Spinal cord (tissue), 10 donors: ENCODE results near the gene MEP1B. TPM values are rescaled to one million over a fixed set of nuclear protein-coding genes. Genes with fewer than 3 reads are reported as not detected.
"Not testable (repeated sequence)": the region's sequence is repeated elsewhere in the genome, so short reads cannot be mapped to it uniquely, and the experiment has no call there.

Source experiments
- DNase-seq, 6 donors: peaks; one replicate each; pipeline versions ENCODE4 v3.0.0 to v3.0.0-alpha.2; 2013 to 2015; ENCODE audit warnings: low spot score in 6 of 6, low read depth in 4 of 6
- H3K27ac ChIP-seq: one replicate; pipeline ENCODE4 v1.5.1; 2013; ENCODE audit warnings: low read depth, low read length, control low read depth
- H3K27me3 ChIP-seq: one replicate; pipeline ENCODE4 v1.6.1; 2013; ENCODE audit warnings: low read length; ENCODE audit not compliant: control insufficient read depth, insufficient read depth
- H3K36me3 ChIP-seq: one replicate; pipeline ENCODE4 v1.6.1; 2013; ENCODE audit warnings: low read length; ENCODE audit not compliant: control insufficient read depth, insufficient read depth
- H3K4me1 ChIP-seq: one replicate; pipeline ENCODE4 v1.6.1; 2013; ENCODE audit warnings: low read length; ENCODE audit not compliant: control insufficient read depth, insufficient read depth
- H3K4me3 ChIP-seq: one replicate; pipeline ENCODE4 v1.5.1; 2013; ENCODE audit warnings: low read depth, low read length, control low read depth
- H3K9me3 ChIP-seq: one replicate; pipeline ENCODE4 v1.6.1; 2013; ENCODE audit warnings: low read length; ENCODE audit not compliant: control insufficient read depth, insufficient read depth
- WGBS: methylation state at CpG from one replicate; pipeline ENCODE4 v1.1.5; 2013; ENCODE audit warnings: missing lambda C conversion rate; ENCODE audit not compliant: insufficient coverage; 5-methylcytosine and 5-hydroxymethylcytosine counted together
- polyA plus RNA-seq, 2 donors: library from polyadenylated mRNA; unstranded; fragments of 120-200 nt; gene quantifications; one replicate each; pipeline ENCODE4 v1.2.1, GENCODE V29; 2013; ENCODE audit not compliant: insufficient read length in 2 of 2
- total RNA-seq, 2 donors: library from RNA; depleted of rRNA in 1 of 2; stranded (reverse); fragments of 120-200 nt in 1 of 2; fragments of >200 nt in 1 of 2; gene quantifications; one replicate each; pipeline versions ENCODE4 v1.2.3 to v1.2.4, GENCODE V29; 2013 to 2014
- donor health status: healthy.

Gene MEP1B
- total and polyA plus RNA-seq, 4 donors, result 0.11 to 0.38 (median 0.17) TPM

- Histone ChIP-seq H3K36me3 (no peaks in the 10 kb centered on the region), H3K4me3 (no peak overlapping the region), H3K27ac (no peak overlapping the region), H3K27me3 (no peaks in the 10 kb centered on the region), H3K9me3 (no peaks in the 10 kb centered on the region), H3K4me1 (no peaks in the 10 kb centered on the region)
- 78% methylated on average over 2 of the region's 3 CpGs for WGBS
- DNase-seq, result no peak
Observed at GRCh38 chr18:32201948-32202672, 12.3 kb downstream of the MEP1B start.

DNA sequence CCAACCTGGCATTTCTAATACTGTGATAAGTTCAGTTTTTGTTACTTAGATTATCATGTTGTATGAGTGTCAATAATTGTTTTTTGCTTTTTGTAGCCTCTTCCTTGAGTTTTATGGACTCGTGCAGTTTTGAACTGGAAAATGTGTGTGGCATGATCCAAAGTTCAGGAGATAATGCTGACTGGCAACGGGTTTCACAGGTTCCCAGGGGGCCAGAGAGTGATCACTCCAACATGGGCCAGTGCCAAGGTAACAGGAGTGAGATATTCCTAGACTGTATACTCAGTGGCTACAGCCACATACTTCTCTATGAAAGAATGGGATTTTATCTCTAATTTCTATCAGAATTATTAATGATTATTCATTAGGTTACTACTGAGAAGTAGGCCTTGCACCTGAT is 18.2 kb downstream of the MEP1B start:
- Histone ChIP-seq H3K4me1 (no peaks in the 10 kb centered on the region), H3K27ac (no peak overlapping the region), H3K9me3 (no peaks in the 10 kb centered on the region), H3K4me3 (no peak overlapping the region), H3K27me3 (no peaks in the 10 kb centered on the region), H3K36me3 (no peaks in the 10 kb centered on the region)
- peak in 1 of 6 donors; percentile 3 for DNase-seq
- WGBS, result 100% methylated on average over 1 of the region's 2 CpGs

GRCh38 chr18:32208577-32208976 is 18.7 kb downstream of the MEP1B start:
- no CpG with 5 or more reads among the region's 3 CpGs for WGBS
- H3K27ac ChIP-seq, result no peak overlapping the region
- DNase-seq, result no peak
- no peaks in the 10 kb centered on the region for H3K9me3 ChIP-seq
- no peak overlapping the region for H3K4me3 ChIP-seq
- no peaks in the 10 kb centered on the region for H3K4me1 ChIP-seq
- H3K36me3 ChIP-seq, result no peaks in the 10 kb centered on the region
- no peaks in the 10 kb centered on the region for H3K27me3 ChIP-seq

DNA sequence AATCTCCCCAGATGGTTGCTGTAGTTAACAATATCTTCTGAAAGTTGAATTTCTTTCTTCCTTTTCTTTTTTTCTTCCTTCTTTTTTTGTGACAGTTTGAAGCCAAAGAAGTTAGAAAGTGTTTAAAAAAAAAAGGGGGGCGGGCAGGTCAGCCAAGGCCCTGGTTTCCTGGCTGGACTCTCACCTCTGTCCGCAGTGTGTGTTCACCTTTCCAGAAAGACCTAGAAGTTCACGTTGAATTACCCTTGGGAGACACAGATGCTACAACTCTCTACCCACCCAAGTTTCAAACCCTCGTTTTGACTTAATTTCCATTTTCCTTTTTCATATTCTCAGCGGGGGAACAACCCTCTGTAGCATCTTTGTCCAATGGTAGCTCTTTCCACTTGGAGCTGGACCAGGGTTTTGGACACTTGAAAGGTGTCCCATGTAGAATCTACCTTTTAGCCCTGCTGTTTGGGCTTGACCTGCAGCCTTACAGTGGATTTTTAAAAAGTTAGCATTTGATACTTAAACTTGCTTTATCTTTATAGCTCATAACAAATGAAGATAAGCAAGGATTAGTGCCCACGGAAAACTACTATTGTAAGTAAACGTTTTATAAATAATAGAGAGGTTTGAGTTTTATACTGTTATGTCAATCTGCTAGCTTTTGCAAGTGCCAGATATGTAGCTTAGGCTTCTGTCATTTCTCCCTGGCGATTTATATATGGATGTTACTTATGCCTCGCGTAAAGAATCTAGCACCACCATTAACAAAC is 20.0 kb downstream of the MEP1B start:
- H3K9me3 ChIP-seq, result no peaks in the 10 kb centered on the region
- H3K4me1 ChIP-seq, result no peaks in the 10 kb centered on the region
- no peak overlapping the region for H3K4me3 ChIP-seq
- H3K27me3 ChIP-seq, result no peaks in the 10 kb centered on the region
- WGBS, result 95% methylated on average over 5 of the region's 10 CpGs
- no peaks in the 10 kb centered on the region for H3K36me3 ChIP-seq
- H3K27ac ChIP-seq, result no peak overlapping the region
- no peak for DNase-seq

DNA sequence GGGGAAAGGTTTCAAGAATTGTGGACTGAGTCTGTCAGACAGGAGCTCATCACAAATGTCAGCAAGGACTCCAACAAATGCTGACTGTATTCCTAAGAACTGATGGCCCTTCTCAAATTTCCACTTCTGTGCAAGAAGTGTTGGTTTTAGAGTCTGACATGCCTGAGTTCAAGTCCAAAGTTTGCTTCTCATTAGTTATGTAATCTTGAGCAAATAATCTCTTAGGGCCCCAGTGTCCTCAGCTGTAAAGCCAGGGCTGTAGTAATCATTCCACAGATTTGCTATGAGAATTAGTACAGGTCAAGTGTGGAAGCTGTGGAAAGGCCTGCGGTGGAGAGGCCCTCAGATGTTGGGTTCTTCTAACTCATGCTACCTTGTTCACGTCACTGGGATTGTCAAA is 23.9 kb downstream of the MEP1B start:
- no peak overlapping the region for H3K27ac ChIP-seq
- no peaks in the 10 kb centered on the region for H3K27me3 ChIP-seq
- H3K36me3 ChIP-seq, result no peaks in the 10 kb centered on the region
- H3K4me3 ChIP-seq, result no peak overlapping the region
- DNase-seq, result no peak
- no peaks in the 10 kb centered on the region for H3K9me3 ChIP-seq
- H3K4me1 ChIP-seq, result no peaks in the 10 kb centered on the region
- WGBS, result 94% methylated on average over 2 of the region's 2 CpGs

DNA sequence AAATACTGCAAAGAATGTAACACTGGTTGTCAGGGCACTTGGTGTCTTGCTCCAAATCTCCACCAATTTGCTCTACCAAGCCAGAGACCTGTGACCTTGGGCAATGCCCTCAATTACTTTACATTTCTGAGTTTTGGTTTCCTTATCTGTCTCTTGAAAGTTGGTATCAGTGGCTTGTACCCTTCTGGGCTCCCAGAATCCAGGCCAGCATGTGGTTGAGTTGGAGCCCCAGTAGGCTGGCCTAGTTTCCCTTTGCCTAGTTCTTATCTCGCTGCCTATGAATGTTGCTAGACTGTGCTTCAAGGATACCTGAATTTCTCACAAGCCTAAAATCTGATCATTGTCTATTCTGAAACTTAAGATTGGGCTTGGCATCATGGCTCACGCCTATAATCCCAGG is 26.6 kb downstream of the MEP1B start:
- Histone ChIP-seq H3K27ac (no peak overlapping the region), H3K27me3 (no peaks in the 10 kb centered on the region), H3K4me3 (no peak overlapping the region), H3K4me1 (no peaks in the 10 kb centered on the region), H3K36me3 (no peaks in the 10 kb centered on the region), H3K9me3 (no peaks in the 10 kb centered on the region)
- 100% methylated on average over 1 of the region's 2 CpGs for WGBS
- DNase-seq, result no peak

DNA sequence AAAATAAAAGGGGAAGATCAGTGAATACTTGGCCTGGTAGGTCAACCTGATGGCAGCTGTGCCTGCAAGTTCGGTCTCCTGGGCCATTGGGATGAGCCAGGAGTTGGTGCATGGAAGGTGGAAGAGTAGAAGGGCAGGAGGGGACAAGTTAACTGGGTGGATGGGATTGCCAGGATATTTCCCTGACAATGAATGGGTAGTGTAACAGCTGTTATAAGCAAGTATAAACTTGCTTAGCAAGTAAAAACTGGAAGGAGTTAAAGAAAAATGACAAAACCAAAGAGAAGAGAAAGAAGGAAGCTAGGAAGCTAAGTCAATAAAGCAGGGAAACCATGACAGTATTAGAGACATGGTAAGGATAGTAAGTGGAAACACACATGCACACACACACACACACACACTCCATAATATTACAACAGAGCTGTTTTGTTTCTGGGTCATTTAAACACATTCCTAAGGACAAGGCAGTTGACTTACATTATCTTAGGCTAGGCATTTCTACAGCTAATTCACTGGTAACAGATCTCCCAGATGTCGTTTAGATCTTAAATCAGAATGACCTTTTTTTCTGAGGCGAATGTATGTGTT is 29.7 kb downstream of the MEP1B start:
- H3K4me3 ChIP-seq, result no peak overlapping the region
- no peak for DNase-seq
- no peak overlapping the region for H3K27ac ChIP-seq
- no peaks in the 10 kb centered on the region for H3K9me3 ChIP-seq
- H3K36me3 ChIP-seq, result no peaks in the 10 kb centered on the region
- WGBS, result 80% methylated on average over 2 of the region's 3 CpGs
- H3K4me1 ChIP-seq, result no peaks in the 10 kb centered on the region
- H3K27me3 ChIP-seq, result no peaks in the 10 kb centered on the region

DNA sequence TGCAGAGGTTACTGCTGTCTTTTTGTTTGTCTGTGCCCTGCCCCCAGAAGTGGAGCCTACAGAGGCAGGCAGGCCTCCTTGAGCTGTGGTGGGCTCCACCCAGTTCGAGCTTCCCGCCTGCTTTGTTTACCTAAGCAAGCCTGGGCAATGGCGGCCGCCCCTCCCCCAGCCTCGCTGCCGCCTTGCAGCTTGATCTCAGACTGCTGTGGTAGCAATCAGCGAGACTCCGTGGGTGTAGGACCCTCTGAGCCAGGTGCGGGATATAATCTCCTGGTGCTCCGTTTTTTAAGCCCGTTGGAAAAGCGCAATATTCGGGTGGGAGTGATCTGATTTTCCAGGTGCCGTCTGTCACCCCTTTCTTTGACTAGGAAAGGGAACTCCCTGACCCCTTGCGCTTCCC is 43.5 kb downstream of the MEP1B start:
- H3K4me1 ChIP-seq, H3K4me3 ChIP-seq, H3K36me3 ChIP-seq, H3K27me3 ChIP-seq, H3K9me3 ChIP-seq, H3K27ac ChIP-seq, DNase-seq: not testable (repeated sequence)
- WGBS, result 97% methylated on average over 13 of the region's 15 CpGs

DNA sequence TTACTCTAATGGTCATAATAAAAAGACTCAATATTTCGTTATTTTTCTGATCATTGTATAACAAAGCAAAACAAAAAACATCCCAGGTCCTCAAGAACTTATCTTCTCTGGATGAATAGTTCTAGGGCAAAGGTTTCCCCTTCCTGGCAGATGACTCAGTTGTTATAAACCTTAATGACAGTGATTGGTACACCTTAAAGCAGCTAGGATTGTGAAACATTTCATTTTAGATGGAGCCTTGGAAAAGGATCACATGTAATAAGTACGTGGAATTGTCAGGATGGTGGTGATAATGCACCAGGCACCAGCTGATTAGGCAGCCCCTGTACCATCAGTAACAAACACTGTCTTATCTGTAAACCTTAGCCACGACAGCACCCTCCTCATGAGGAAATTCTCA is 47.2 kb downstream of the MEP1B start:
- WGBS, result no CpG with 5 or more reads among the region's 3 CpGs
- Histone ChIP-seq H3K36me3 (no peaks in the 10 kb centered on the region), H3K4me3 (no peak overlapping the region), H3K9me3 (no peaks in the 10 kb centered on the region), H3K27me3 (no peaks in the 10 kb centered on the region), H3K27ac (no peak overlapping the region), H3K4me1 (no peaks in the 10 kb centered on the region)
- no peak for DNase-seq
